Nephron (organoid): Measurements from ENCODE around the gene TXK.

ENCODE experiments used
- H3K27ac Mint-ChIP-seq, 3 experiments: 2 replicates each; pipeline ENCODE4 v1.8.0; 2020; ENCODE audit warnings: mixed read lengths in 3 of 3, mild to moderate bottlenecking in 2 of 3, moderate library complexity in 1 of 3
- H3K27me3 Mint-ChIP-seq: 2 replicates; pipeline ENCODE4 v1.8.0; 2021; ENCODE audit warnings: low read depth, mild to moderate bottlenecking, moderate library complexity, mixed read lengths
- H3K36me3 Mint-ChIP-seq: 2 replicates; pipeline ENCODE4 v1.8.0; 2020; ENCODE audit warnings: low read depth, mixed read lengths
- H3K4me1 Mint-ChIP-seq: 2 replicates; pipeline ENCODE4 v1.8.0; 2020; ENCODE audit warnings: mixed read lengths
- H3K4me3 Mint-ChIP-seq, 3 experiments: 2 replicates each; pipeline ENCODE4 v1.8.0; 2020; ENCODE audit warnings: mild to moderate bottlenecking in 3 of 3, mixed read lengths in 3 of 3, moderate library complexity in 2 of 3
- H3K9me3 Mint-ChIP-seq: 2 replicates; pipeline ENCODE4 v1.8.0; 2020; ENCODE audit warnings: mixed read lengths
- CTCF ChIP-seq, 3 experiments: fragments of 200-600 bp; sonication (generic); IDR thresholded peaks; one replicate each; pipeline ENCODE4 v1.5.0; 2021; ENCODE audit warnings: antibody characterized with exemption in 3 of 3; ENCODE audit not compliant: unreplicated experiment in 3 of 3

Gene TXK

DNA sequence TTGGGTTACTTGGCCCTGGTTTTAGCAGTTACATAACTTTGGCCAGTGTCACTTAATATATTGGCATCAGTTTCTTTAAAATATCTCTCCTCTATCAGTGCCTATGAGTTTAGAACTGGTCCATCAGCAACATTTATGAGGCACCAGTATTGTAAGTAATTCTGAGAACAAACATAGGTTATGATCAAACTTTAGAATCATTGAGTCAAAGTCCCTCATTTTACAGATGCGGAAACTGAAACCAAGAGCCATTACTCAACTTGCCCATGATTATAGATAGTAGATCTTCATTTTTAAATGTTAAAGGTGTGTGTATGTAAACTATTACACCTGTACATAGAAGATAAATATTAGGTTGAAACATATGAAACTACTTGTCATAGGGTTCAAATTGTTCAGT lies 113.0 kb downstream of the TXK start:
- TF ChIP-seq CTCF (IDR thresholded peaks at IDR 0.05; ENCODE audit: unreplicated experiment in 3 of 3): no peak

DNA sequence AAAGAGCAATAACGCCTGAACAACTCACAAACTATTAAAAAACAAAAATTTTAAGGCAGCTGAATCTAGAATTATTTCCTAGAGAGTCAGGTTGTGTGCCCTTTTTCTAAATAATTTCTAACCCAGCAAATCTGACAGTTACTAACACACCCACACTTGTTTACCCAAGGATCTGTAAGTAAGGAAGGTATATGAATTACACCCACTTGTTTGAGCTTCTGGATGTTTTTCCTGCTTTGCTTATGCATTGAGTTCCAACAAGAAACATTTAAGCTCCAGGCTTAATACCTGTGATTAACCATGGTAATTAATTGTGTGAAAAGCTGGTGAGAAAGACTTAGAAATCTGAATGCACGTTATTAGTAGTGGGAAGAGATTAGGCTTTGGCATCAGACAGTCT lies 115.9 kb downstream of the TXK start:
- Mint-ChIP-seq H3K36me3 (no peaks in the 10 kb centered on the region), H3K27ac (no peak overlapping the region), H3K9me3 (peaks cover 5% of the 10 kb centered on the region), H3K4me3 (peak overlapping the region in 2 of 3 experiments; percentile 42 to 46), H3K4me1 (peaks cover 10% of the 10 kb centered on the region), H3K27me3 (peaks cover 42% of the 10 kb centered on the region)
- TF ChIP-seq CTCF (IDR thresholded peaks at IDR 0.05; ENCODE audit: unreplicated experiment in 3 of 3): no peak

More for the DNA sequence above, 113.0 kb downstream of the TXK start:
- H3K9me3 Mint-ChIP-seq: no peaks in the 10 kb centered on the region
- H3K27me3 Mint-ChIP-seq: peaks cover 34% of the 10 kb centered on the region
- no peak overlapping the region for H3K4me3 Mint-ChIP-seq
- H3K36me3 Mint-ChIP-seq: no peaks in the 10 kb centered on the region
- no peak overlapping the region for H3K27ac Mint-ChIP-seq
- H3K4me1 Mint-ChIP-seq: peaks cover 15% of the 10 kb centered on the region

DNA sequence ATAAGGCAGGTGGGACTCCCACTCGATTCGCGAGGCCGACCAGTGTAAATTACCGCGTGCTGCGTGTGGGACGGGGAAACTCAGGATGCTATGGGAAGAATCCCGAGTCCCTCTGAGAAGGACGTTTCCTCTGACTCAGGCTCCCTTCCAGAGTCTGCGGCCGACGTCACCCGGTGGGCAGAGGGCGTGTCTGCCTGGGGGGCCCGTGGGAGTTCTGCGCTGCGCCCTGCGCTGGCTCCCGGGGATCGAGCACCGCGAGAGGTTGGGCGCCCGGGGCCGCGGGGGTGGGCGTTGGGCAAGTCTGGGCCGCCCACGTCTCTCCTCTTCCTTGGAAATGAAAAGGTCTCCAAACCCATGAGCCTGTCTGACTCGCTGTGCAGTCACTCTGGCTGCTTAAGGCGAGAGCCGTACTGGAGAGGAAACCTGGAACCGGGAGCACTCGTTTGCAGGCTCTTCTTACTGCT lies 116.9 kb downstream of the TXK start:
- TF ChIP-seq CTCF (IDR thresholded peaks at IDR 0.05; ENCODE audit: unreplicated experiment in 3 of 3): no peak
- peaks cover 42% of the 10 kb centered on the region for H3K27me3 Mint-ChIP-seq
- H3K27ac Mint-ChIP-seq: peak overlapping the region; percentile 39 to 73 (median 70)
- H3K4me1 Mint-ChIP-seq: peaks cover 7% of the 10 kb centered on the region
- H3K4me3 Mint-ChIP-seq: peak overlapping the region; percentile 84 to 92 (median 85)
- H3K9me3 Mint-ChIP-seq: peaks cover 5% of the 10 kb centered on the region
- H3K36me3 Mint-ChIP-seq: no peaks in the 10 kb centered on the region
